DOHH2 (cell line): ENCODE results near the gene DNAH11.

Source experiments
- H3F3A ChIP-seq: fragments of 200-600 bp; sonication (generic), shearing (Covaris generic); 2 replicates; pipeline ENCODE4 v1.6.0; 2016; ENCODE audit warnings: antibody characterized with exemption, mild to moderate bottlenecking; ENCODE audit not compliant: control insufficient read depth, insufficient read depth
- H3K27ac ChIP-seq: fragments of 200-600 bp; sonication (generic); 2 replicates; pipeline ENCODE4 v1.5.1; 2014; ENCODE audit warnings: low read depth, mild to moderate bottlenecking, low read length, moderate library complexity
- H3K27me3 ChIP-seq: fragments of 200-600 bp; sonication (generic); 2 replicates; pipeline ENCODE4 v1.6.1; 2014; ENCODE audit warnings: mild to moderate bottlenecking, low read length, mixed read lengths; ENCODE audit not compliant: control insufficient read depth
- H3K36me3 ChIP-seq: fragments of 200-600 bp; sonication (generic); 2 replicates; pipeline ENCODE4 v1.6.1; 2014; ENCODE audit warnings: mild to moderate bottlenecking, low read length, moderate library complexity, mixed read lengths; ENCODE audit not compliant: control insufficient read depth
- H3K4me1 ChIP-seq: fragments of 200-600 bp; sonication (generic); 2 replicates; pipeline ENCODE4 v1.6.1; 2014; ENCODE audit warnings: mild to moderate bottlenecking, low read length, mixed read lengths; ENCODE audit not compliant: control insufficient read depth
- H3K4me2 ChIP-seq: fragments of 200-600 bp; sonication (generic); 2 replicates; pipeline ENCODE4 v1.6.0; 2014; ENCODE audit warnings: mild to moderate bottlenecking, low read length, moderate library complexity
- H3K4me3 ChIP-seq: fragments of 200-600 bp; sonication (generic); 2 replicates; pipeline ENCODE4 v1.5.1; 2014; ENCODE audit warnings: mild to moderate bottlenecking, low read length, mixed read lengths
- H3K79me2 ChIP-seq: fragments of 200-600 bp; sonication (generic); 2 replicates; pipeline ENCODE4 v1.6.1; 2014; ENCODE audit warnings: mild to moderate bottlenecking, low read length, mixed read lengths; ENCODE audit not compliant: control insufficient read depth
- H3K9me2 ChIP-seq: fragments of 200-600 bp; sonication (generic); replicated peaks from 2 replicates; pipeline ENCODE4 v1.6.1; 2014; ENCODE audit warnings: mild to moderate bottlenecking, low read length, mixed read lengths; ENCODE audit not compliant: control insufficient read depth
- H3K9me3 ChIP-seq: fragments of 200-600 bp; sonication (generic); 2 replicates; pipeline ENCODE4 v1.6.1; 2014; ENCODE audit warnings: antibody characterized with exemption, low read length, mixed read lengths; ENCODE audit not compliant: control insufficient read depth, insufficient read depth
- H4K20me1 ChIP-seq: fragments of 200-600 bp; sonication (generic); 2 replicates; pipeline ENCODE4 v1.6.0; 2014; ENCODE audit warnings: low read depth, mild to moderate bottlenecking, antibody characterized with exemption, low read length, moderate library complexity; ENCODE audit not compliant: control insufficient read depth, insufficient read depth
- CTCF ChIP-seq: fragments of 200-600 bp; sonication (generic); IDR thresholded peaks from one replicate; pipeline ENCODE4 v1.5.1; 2014; ENCODE audit warnings: antibody characterized with exemption, mild to moderate bottlenecking, low read depth, low read length; ENCODE audit not compliant: poor library complexity, severe bottlenecking
- EZH2phosphoT487 ChIP-seq: fragments of 200-600 bp; sonication (generic); IDR thresholded peaks from 2 replicates; pipeline ENCODE4 v1.6.1; 2017; ENCODE audit warnings: borderline replicate concordance, mild to moderate bottlenecking, antibody characterized with exemption, low read length, moderate library complexity, mixed read lengths

The DNAH11 gene

DNA sequence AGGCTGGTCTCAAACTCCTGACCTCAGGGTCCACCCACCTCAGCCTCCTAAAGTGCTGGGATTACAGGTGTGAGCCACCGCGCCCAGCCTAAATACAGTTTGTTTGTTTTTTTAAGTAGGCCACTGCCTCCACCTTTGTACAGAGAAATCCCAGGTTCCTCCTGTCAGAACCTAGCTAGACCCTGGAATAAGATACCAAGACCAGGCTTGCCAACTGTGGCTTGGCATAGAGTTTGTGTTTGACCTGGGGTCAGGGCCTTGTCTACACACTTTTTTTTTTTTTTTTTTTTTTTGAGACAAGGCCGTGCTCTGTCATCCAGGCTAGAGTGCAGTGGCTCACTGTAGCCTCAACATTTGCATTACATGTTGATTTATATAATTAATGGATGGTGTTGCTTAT lies 34.3 kb upstream of the DNAH11 start:
- H3K4me1 ChIP-seq: no peaks in the 10 kb centered on the region
- no peak overlapping the region for H3K4me3 ChIP-seq
- peaks cover 15% of the 10 kb centered on the region for H3K36me3 ChIP-seq
- H3K4me2 ChIP-seq: no peak overlapping the region
- no peaks in the 10 kb centered on the region for H3F3A ChIP-seq
- H3K9me2 ChIP-seq: no peaks in the 10 kb centered on the region
- no peaks in the 10 kb centered on the region for H3K27me3 ChIP-seq
- H3K79me2 ChIP-seq: no peaks in the 10 kb centered on the region
- TF ChIP-seq EZH2phosphoT487: no peak
- no peak for TF ChIP-seq CTCF
- H4K20me1 ChIP-seq: no peaks in the 10 kb centered on the region
- H3K27ac ChIP-seq: no peak overlapping the region
- H3K9me3 ChIP-seq: no peaks in the 10 kb centered on the region

DNA sequence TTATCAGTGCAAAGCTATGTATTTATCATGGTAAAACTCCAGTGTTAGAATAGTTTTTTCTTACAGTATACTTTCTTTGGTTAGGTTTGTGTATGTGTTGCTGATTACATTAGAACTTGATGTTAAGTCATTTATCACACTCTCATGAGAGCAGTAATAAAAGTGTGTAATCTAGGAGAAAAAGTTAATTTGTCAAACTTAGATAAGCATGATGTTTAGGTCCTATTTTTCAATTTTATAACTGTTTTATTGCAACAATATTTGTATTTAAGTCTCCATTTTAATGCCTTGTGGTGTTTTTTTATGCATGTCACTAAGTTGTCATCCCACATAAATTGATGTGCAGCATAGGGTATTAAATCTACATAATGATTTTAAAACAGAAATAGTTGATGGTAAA lies 28.8 kb upstream of the DNAH11 start:
- no peaks in the 10 kb centered on the region for H4K20me1 ChIP-seq
- H3K4me3 ChIP-seq: no peak overlapping the region
- no peaks in the 10 kb centered on the region for H3K4me1 ChIP-seq
- no peak overlapping the region for H3K27ac ChIP-seq
- no peaks in the 10 kb centered on the region for H3K9me2 ChIP-seq
- H3K9me3 ChIP-seq: no peaks in the 10 kb centered on the region
- peaks cover 11% of the 10 kb centered on the region for H3K36me3 ChIP-seq
- H3K4me2 ChIP-seq: no peak overlapping the region
- no peaks in the 10 kb centered on the region for H3F3A ChIP-seq
- TF ChIP-seq EZH2phosphoT487 (no peak), CTCF (no peak)
- H3K79me2 ChIP-seq: no peaks in the 10 kb centered on the region
- H3K27me3 ChIP-seq: no peaks in the 10 kb centered on the region

- no peaks in the 10 kb centered on the region for H3K79me2 ChIP-seq
- H3K4me2 ChIP-seq: no peak overlapping the region
- no peak overlapping the region for H3K4me3 ChIP-seq
- no peaks in the 10 kb centered on the region for H3F3A ChIP-seq
- H3K36me3 ChIP-seq: no peaks in the 10 kb centered on the region
- no peaks in the 10 kb centered on the region for H3K9me3 ChIP-seq
- no peak overlapping the region for H3K27ac ChIP-seq
- H3K27me3 ChIP-seq: no peaks in the 10 kb centered on the region
- no peaks in the 10 kb centered on the region for H3K4me1 ChIP-seq
- H3K9me2 ChIP-seq: no peaks in the 10 kb centered on the region
- no peaks in the 10 kb centered on the region for H4K20me1 ChIP-seq
- TF ChIP-seq CTCF (no peak), EZH2phosphoT487 (no peak)
Measured at GRCh38 chr7:21524680-21525079, 18.2 kb upstream of the DNAH11 start.

DNA sequence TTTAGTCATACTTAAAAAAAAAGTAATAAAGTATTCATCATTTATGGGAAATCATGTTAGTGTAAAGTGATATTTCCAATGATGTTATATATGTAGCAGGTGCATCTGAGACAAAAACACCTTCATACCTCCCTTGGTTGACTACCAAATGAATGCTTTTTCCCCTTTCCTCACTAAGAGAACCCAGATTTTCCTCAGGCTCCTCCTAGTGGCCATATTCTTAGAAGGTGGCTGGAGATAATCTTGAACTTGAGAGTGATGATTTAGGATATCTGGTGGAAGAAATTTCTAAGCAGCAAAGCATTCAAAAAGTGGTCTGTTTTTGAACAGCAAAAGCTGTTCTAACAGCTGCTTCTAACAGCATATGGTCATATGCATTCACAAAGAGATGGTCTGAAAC lies 16.8 kb upstream of the DNAH11 start:
- H3K9me3 ChIP-seq: no peaks in the 10 kb centered on the region
- H3K9me2 ChIP-seq: no peaks in the 10 kb centered on the region
- H3F3A ChIP-seq: no peaks in the 10 kb centered on the region
- no peak overlapping the region for H3K27ac ChIP-seq
- no peaks in the 10 kb centered on the region for H3K79me2 ChIP-seq
- H3K4me1 ChIP-seq: no peaks in the 10 kb centered on the region
- no peaks in the 10 kb centered on the region for H3K36me3 ChIP-seq
- H3K27me3 ChIP-seq: no peaks in the 10 kb centered on the region
- H3K4me3 ChIP-seq: no peak overlapping the region
- no peaks in the 10 kb centered on the region for H4K20me1 ChIP-seq
- H3K4me2 ChIP-seq: no peak overlapping the region
- TF ChIP-seq CTCF: peak; percentile 70
- TF ChIP-seq EZH2phosphoT487: no peak
